ENCODE measurements around the gene GSG1L. TPM values are rescaled to one million over a fixed set of nuclear protein-coding genes. Genes with fewer than 3 reads are reported as not detected.

Gene GSG1L
- total and polyA plus RNA-seq, 9 of the 15 experiments (the other 6 are each of a cell fraction or from before 2014, with no cell fraction given), result not detected

- H3K9me3 ChIP-seq (replicated peaks; ENCODE audit: control insufficient read depth, insufficient read depth, low read depth, low read length), result no peaks in the 10 kb centered on the region
- TF ChIP-seq RBM25 (IDR thresholded peaks at IDR 0.05; ENCODE audit: low read depth, low read length, severe bottlenecking), result peak; percentile 17
- TF ChIP-seq, protein P1, sequence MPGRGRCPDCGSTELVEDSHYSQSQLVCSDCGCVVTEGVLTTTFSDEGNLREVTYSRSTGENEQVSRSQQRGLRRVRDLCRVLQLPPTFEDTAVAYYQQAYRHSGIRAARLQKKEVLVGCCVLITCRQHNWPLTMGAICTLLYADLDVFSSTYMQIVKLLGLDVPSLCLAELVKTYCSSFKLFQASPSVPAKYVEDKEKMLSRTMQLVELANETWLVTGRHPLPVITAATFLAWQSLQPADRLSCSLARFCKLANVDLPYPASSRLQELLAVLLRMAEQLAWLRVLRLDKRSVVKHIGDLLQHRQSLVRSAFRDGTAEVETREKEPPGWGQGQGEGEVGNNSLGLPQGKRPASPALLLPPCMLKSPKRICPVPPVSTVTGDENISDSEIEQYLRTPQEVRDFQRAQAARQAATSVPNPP (IDR thresholded peaks at IDR 0.05; ENCODE audit: borderline replicate concordance, insufficient read depth, insufficient read length), result no peak
- no peak overlapping the region for H3K27ac ChIP-seq (ENCODE audit: extremely low read depth, low read depth, low read length)
- no TSS peak for BruUV-seq (replicated peaks)
- ATAC-seq (no peak), DNase-seq (ENCODE audit: extremely low read depth in 1 of 4, low spot score in 3 of 4) (no peak), FAIRE-seq (no peak)
- in situ Hi-C loops (cut with MboI), result no loop called here
- H2AFZ ChIP-seq (ENCODE audit: low read depth, low read length), result no peak overlapping the region
- H3K9me1 ChIP-seq (ENCODE audit: control insufficient read depth, insufficient read depth, low read length), result no peaks in the 10 kb centered on the region
- no peak overlapping the region for H3K4me3 ChIP-seq
- POLR2A ChIA-PET, result no interaction called here
- intact Hi-C loops (cut with micrococcal nuclease), result no loop called here
- H4K20me1 ChIP-seq (replicated peaks; ENCODE audit: control insufficient read depth, insufficient read depth, low read length), result no peaks in the 10 kb centered on the region; the same call in 1 of the 2 replicates
- H3K9ac ChIP-seq (ENCODE audit: insufficient read depth in 1 of 2, low read depth in 2 of 2, low read length in 2 of 2), result no peak overlapping the region
- CTCF ChIA-PET (ENCODE audit: low intra/inter-chr PET ratio), result no interaction called here
- no peaks in the 10 kb centered on the region for H3K4me1 ChIP-seq (replicated peaks in 1 of 2; ENCODE audit: control insufficient read depth in 2 of 2, insufficient read depth in 2 of 2, low read length in 2 of 2)
- H3K27me3 ChIP-seq (ENCODE audit: control insufficient read depth in 2 of 2, insufficient read depth in 2 of 2, low read length in 2 of 2), result peaks cover 16 to 51% of the 10 kb centered on the region in 2 experiments; a peak in 4 of 5 replicates
- WGBS (ENCODE audit: insufficient coverage, low coverage, missing lambda C conversion rate), result 1% methylated on average over 7 of the region's 7 CpGs
- H3K4me2 ChIP-seq (ENCODE audit: insufficient read depth, low read length), result no peak overlapping the region
- H3K79me2 ChIP-seq (ENCODE audit: control insufficient read depth, insufficient read depth, low read length), result no peaks in the 10 kb centered on the region
- H3K36me3 ChIP-seq (ENCODE audit: control insufficient read depth, insufficient read depth, low read length), result no peaks in the 10 kb centered on the region
Observed at GRCh38 chr16:27947696-27948095, 115.8 kb downstream of the GSG1L start.

DNA sequence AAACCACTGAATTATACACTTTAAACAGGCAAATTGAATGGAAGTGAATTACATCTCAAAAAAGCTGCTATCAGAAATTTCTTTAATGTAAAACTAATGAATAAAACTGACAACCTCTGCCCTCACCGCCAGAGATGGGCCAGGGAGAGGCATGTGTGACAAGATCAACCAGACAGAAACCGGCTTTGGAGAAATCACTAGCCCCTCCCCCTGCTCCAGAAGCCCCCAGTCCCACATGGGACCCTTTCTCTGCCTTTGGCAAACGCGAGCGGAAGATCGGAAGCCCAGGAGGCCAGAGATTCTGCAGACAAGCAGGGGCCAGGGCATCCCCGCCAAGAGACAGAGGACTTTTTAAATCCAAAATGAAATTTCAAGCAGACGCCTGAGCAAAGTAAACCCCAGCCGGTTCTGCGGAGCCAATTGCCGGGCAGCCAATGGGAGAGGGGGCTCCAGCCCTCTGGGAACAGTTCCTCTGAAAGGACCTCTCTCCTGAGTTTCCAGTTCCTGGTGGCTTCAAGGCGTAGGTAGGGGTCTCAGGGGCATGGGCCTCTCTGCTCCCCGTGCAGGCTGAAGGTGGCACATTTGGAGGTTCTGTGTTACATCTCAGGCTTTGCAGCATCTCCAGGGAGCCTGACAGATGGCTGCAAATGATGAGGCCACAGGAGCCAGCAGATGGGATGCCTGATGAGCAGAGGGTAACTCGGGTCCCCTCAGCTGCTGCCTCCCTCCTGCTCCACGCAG is 118.1 kb downstream of the GSG1L start:
- Histone ChIP-seq H3K27ac (ENCODE audit: extremely low read depth, low read depth, low read length) (no peak overlapping the region), H3K4me3 (no peak overlapping the region), H4K20me1 (replicated peaks; ENCODE audit: control insufficient read depth, insufficient read depth, low read length) (no peaks in the 10 kb centered on the region; the same call in 1 of the 2 replicates), H3K79me2 (ENCODE audit: control insufficient read depth, insufficient read depth, low read length) (no peaks in the 10 kb centered on the region), H3K27me3 (ENCODE audit: control insufficient read depth in 2 of 2, insufficient read depth in 2 of 2, low read length in 2 of 2) (peaks cover 5 to 30% of the 10 kb centered on the region in 2 experiments; a peak in 3 of 5 replicates), H3K9me1 (ENCODE audit: control insufficient read depth, insufficient read depth, low read length) (no peaks in the 10 kb centered on the region), H2AFZ (ENCODE audit: low read depth, low read length) (no peak overlapping the region), H3K4me2 (ENCODE audit: insufficient read depth, low read length) (no peak overlapping the region), H3K4me1 (replicated peaks in 1 of 2; ENCODE audit: control insufficient read depth in 2 of 2, insufficient read depth in 2 of 2, low read length in 2 of 2) (no peaks in the 10 kb centered on the region), H3K9me3 (replicated peaks; ENCODE audit: control insufficient read depth, insufficient read depth, low read depth, low read length) (no peaks in the 10 kb centered on the region), H3K9ac (ENCODE audit: insufficient read depth in 1 of 2, low read depth in 2 of 2, low read length in 2 of 2) (no peak overlapping the region), H3K36me3 (ENCODE audit: control insufficient read depth, insufficient read depth, low read length) (no peaks in the 10 kb centered on the region)
- ChIA-PET CTCF (ENCODE audit: low intra/inter-chr PET ratio) (no interaction called here), POLR2A (no interaction called here)
- DNase-seq (ENCODE audit: extremely low read depth in 1 of 4, low spot score in 3 of 4), result no peak
- intact Hi-C loops (cut with micrococcal nuclease) (no loop called here), in situ Hi-C loops (cut with MboI) (no loop called here)
- ATAC-seq, result no peak
- 5% methylated on average over 15 of the region's 15 CpGs for WGBS (ENCODE audit: insufficient coverage, low coverage, missing lambda C conversion rate)
- no TSS peak for BruUV-seq (replicated peaks)
- no peak for FAIRE-seq
- TF ChIP-seq ZNF133 (CRISPR knock-in tag; IDR thresholded peaks at IDR 0.05), result no peak
- no peak for TF ChIP-seq ESRRB (CRISPR knock-in tag; IDR thresholded peaks at IDR 0.05; ENCODE audit: borderline replicate concordance)
- TF ChIP-seq ZFP30 (CRISPR knock-in tag; IDR thresholded peaks at IDR 0.05; ENCODE audit: borderline replicate concordance), result no peak
- TF ChIP-seq FUS (optimal IDR thresholded peaks at IDR 0.05; ENCODE audit: low read depth, low read length), result no peak
- TF ChIP-seq, protein P2, sequence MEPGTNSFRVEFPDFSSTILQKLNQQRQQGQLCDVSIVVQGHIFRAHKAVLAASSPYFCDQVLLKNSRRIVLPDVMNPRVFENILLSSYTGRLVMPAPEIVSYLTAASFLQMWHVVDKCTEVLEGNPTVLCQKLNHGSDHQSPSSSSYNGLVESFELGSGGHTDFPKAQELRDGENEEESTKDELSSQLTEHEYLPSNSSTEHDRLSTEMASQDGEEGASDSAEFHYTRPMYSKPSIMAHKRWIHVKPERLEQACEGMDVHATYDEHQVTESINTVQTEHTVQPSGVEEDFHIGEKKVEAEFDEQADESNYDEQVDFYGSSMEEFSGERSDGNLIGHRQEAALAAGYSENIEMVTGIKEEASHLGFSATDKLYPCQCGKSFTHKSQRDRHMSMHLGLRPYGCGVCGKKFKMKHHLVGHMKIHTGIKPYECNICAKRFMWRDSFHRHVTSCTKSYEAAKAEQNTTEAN (CRISPR knock-in tag; IDR thresholded peaks at IDR 0.05), result no peak
- TF ChIP-seq ZBTB34 (CRISPR knock-in tag; IDR thresholded peaks at IDR 0.05), result no peak
- no peak for TF ChIP-seq CHCHD3 (CRISPR knock-in tag; IDR thresholded peaks at IDR 0.05)
- no peak for TF ChIP-seq MAFF (IDR thresholded peaks at IDR 0.05; ENCODE audit: low read length)
- TF ChIP-seq CBX3 (IDR thresholded peaks at IDR 0.05; ENCODE audit: borderline replicate concordance in 1 of 2, low read length in 2 of 2), result no peak

Data from K562 (cell line).